GM12873 (cell line): Measurements from ENCODE around the gene AP1AR.

Experiments used
- TF ChIP-seq, protein P1 (sequence below): IDR thresholded peaks from 2 replicates; pipeline ENCODE4 v1.5.1; 2012; ENCODE audit warnings: low read depth, mild to moderate bottlenecking, moderate library complexity, low read length, control low read depth; ENCODE audit not compliant: insufficient read depth; ENCODE audit errors: missing control alignments

AP1AR gene

DNA sequence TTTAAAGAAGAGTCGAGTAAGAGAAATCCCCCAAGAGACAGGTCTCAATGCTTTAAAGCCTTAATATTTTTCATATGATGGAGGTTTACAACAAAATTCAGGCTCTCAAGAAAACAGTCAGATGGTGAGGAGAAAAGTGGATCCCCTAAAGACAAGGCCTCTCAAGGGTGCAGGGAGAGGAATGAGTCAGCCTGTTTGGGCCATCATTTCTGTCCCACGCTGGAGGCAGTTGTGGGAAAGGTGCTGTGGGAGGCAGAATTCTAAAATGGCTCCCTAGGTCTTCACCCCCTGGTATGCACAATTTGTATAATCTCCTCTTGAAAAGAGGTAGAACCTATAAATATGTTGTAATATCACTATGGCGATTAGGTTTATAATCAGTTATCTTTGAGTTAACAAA lies 58.8 kb downstream of the AP1AR start:
- TF ChIP-seq, protein P1, sequence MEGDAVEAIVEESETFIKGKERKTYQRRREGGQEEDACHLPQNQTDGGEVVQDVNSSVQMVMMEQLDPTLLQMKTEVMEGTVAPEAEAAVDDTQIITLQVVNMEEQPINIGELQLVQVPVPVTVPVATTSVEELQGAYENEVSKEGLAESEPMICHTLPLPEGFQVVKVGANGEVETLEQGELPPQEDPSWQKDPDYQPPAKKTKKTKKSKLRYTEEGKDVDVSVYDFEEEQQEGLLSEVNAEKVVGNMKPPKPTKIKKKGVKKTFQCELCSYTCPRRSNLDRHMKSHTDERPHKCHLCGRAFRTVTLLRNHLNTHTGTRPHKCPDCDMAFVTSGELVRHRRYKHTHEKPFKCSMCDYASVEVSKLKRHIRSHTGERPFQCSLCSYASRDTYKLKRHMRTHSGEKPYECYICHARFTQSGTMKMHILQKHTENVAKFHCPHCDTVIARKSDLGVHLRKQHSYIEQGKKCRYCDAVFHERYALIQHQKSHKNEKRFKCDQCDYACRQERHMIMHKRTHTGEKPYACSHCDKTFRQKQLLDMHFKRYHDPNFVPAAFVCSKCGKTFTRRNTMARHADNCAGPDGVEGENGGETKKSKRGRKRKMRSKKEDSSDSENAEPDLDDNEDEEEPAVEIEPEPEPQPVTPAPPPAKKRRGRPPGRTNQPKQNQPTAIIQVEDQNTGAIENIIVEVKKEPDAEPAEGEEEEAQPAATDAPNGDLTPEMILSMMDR: no peak

GRCh38 chr4:112296949-112297880 lies 65.6 kb downstream of the AP1AR start, which contains the start of gene ALPK1:
ALPK1 (plus strand) TSS chr4:112297369.
- TF ChIP-seq, protein P1: no peak

DNA sequence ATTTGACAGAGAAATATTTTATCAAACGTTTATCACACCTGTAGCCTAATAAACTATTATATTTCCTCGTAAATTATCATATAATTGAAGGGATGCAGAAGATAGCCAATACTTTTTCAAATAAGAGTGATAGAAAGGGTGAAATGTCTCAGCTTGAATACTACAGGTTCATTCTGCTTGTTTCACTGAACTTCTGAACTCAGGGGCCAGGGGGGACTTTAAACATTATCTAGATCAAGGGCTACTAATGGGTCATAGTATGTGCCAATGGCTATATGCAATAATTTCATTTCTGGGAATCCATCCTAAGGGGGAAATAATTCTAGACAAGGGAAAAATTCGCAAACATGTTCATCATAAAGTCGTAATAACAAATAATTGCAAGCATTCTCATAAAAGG lies 68.1 kb downstream of the AP1AR start:
- TF ChIP-seq, protein P1: no peak

DNA sequence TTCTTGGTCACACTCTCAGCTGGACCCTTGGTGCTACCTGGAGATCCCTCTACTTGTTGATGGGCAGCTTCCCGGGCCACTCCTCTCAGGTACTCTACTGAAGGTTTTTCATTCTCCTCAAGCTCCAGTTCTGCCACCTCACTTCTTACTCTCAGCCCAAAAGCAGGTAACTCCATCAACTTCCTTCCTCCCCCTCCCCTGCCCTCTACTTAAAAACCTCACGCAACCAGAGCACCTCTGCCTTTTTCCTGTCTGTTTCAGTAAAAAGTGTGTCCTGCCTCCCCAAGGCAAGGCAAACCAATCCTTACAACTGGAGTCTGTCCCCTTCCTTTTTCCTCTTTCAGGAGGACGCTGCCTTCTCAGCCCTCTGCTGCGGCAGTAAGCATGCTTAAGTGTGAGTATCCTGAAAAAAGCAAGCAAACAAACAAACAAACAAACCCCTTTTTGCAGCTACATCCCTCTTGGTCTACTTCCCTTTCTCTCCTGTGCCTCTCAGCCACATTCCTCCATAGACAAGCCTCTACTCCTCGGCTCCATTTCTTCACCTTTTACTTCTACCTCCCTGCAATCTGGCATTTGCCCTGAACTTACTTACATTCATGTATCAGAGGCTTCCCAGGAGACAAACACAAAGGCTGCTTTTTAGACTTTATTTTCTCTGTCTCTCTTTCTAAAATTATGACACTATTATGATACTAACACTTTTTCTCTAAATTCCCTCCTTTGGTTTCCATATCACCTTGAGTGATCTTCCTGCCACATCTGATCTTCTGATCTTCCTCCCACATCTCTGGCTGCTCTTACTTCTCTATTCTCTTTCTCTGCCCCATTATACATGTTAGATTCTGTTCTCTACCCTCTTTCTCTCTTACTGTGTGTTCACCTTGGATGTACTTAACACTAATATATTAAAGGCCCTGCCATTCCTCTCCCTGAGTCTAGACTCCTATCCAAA lies 71.0 kb downstream of the AP1AR start:
- TF ChIP-seq, protein P1: no peak

GRCh38 chr4:112311516-112311915 lies 79.9 kb downstream of the AP1AR start:
- TF ChIP-seq, protein P1: no peak

DNA sequence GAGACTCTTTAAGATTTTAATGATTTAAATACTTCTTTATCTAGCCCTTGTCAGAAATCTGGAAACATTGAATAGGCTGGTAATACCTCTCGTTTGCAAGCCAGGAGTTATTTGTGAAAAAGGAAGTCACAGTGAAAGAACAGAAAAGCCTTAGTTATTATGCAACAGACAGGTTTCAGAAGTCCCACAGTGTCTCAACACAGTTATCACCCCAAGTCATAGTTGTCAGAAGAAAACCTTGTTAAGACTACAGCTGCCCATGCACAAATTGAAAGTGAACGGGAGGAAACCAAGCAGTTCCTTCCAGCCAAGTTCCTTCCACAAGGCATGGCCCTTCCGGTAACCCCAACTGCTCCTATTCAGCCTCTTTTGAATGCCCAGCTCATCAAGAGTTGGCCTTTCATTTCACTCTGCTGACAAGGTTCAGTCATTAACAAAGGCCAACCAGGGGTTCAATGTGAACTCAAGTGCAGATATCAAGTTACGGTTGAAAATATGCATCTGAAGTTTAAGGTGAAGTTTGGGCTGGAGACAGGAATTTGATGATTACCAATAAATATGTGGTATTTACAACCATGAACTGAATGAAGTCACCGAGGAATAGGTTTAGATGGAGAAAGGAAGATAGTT lies 81.1 kb downstream of the AP1AR start:
- TF ChIP-seq, protein P1: no peak
